Measurements from ENCODE around the gene USP6NL.

- TF ChIP-seq CTCF (optimal IDR thresholded peaks at IDR 0.05 in 1 of 3, IDR thresholded peaks at IDR 0.05 in 1 of 3, conservative IDR thresholded peaks at IDR 0.05 in 1 of 3; ENCODE audit: extremely low read depth in 1 of 3, insufficient read depth in 2 of 3, low read length in 3 of 3) (no peak), EZH2 (IDR thresholded peaks at IDR 0.05; ENCODE audit: low read length) (no peak)
Observed at GRCh38 chr10:11488126-11488525, 123.3 kb downstream of the USP6NL start.
